ENCODE data around the gene CADM1. TPM values are rescaled to one million over a fixed set of nuclear protein-coding genes. Genes with fewer than 3 reads are reported as not detected.

Gene CADM1
- total and polyA plus RNA-seq, 9 of the 15 experiments (the other 6 are each of a cell fraction or from before 2014, with no cell fraction given): 0.42 TPM; not detected in 8

DNA sequence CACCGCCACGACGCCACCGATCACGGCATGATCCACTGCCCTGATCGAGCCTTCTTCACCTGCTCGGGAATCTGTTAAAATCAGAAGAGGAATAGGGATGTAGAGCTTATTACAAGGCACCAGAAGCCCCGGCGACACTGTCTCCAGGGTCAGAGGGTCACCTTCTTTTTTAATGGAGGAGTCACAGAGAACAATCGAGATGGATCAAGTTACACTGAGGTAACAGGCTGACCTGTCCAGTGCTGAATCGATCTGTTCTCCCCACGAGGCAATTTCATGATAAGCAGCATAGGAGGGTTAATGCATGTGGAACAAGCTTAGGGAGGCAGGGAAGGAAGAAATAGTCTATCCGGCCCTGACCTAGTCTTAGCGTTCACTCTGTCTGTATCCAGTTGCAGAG lies 325.5 kb downstream of the CADM1 start:
- ChIA-PET CTCF (ENCODE audit: low intra/inter-chr PET ratio) (no interaction called here), POLR2A (no interaction called here)
- FAIRE-seq: no peak

More for the DNA sequence above, 325.5 kb downstream of the CADM1 start:
- Histone ChIP-seq H4K20me1 (replicated peaks; ENCODE audit: control insufficient read depth, insufficient read depth, low read length) (0 out of 2 replicates have a peak, but pooled peaks cover 8% of the 10 kb centered on the region), H2AFZ (ENCODE audit: low read depth, low read length) (no peak overlapping the region), H3K27ac (ENCODE audit: extremely low read depth, low read depth, low read length) (no peak overlapping the region), H3K9me3 (replicated peaks; ENCODE audit: control insufficient read depth, insufficient read depth, low read depth, low read length) (no peaks in the 10 kb centered on the region), H3K4me3 (no peak overlapping the region), H3K9ac (ENCODE audit: insufficient read depth in 1 of 2, low read depth in 2 of 2, low read length in 2 of 2) (no peak overlapping the region), H3K36me3 (ENCODE audit: control insufficient read depth, insufficient read depth, low read length) (no peaks in the 10 kb centered on the region), H3K4me1 (replicated peaks in 1 of 2; ENCODE audit: control insufficient read depth in 2 of 2, insufficient read depth in 2 of 2, low read length in 2 of 2) (no peaks in the 10 kb centered on the region), H3K79me2 (ENCODE audit: control insufficient read depth, insufficient read depth, low read length) (no peaks in the 10 kb centered on the region), H3K4me2 (ENCODE audit: insufficient read depth, low read length) (no peak overlapping the region), H3K27me3 (ENCODE audit: control insufficient read depth in 2 of 2, insufficient read depth in 2 of 2, low read length in 2 of 2) (peaks cover 0 to 12% of the 10 kb centered on the region in 2 experiments; a peak in 3 of 5 replicates), H3K9me1 (ENCODE audit: control insufficient read depth, insufficient read depth, low read length) (no peaks in the 10 kb centered on the region)
- WGBS (ENCODE audit: insufficient coverage, low coverage, missing lambda C conversion rate): 0% methylated on average over 14 of the region's 14 CpGs
- no TSS peak for BruUV-seq (replicated peaks)
- DNase-seq (ENCODE audit: extremely low read depth in 1 of 4, low spot score in 3 of 4) (no peak), ATAC-seq (no peak)
- intact Hi-C loops (cut with micrococcal nuclease): no loop called here
- TF ChIP-seq, protein P1, sequence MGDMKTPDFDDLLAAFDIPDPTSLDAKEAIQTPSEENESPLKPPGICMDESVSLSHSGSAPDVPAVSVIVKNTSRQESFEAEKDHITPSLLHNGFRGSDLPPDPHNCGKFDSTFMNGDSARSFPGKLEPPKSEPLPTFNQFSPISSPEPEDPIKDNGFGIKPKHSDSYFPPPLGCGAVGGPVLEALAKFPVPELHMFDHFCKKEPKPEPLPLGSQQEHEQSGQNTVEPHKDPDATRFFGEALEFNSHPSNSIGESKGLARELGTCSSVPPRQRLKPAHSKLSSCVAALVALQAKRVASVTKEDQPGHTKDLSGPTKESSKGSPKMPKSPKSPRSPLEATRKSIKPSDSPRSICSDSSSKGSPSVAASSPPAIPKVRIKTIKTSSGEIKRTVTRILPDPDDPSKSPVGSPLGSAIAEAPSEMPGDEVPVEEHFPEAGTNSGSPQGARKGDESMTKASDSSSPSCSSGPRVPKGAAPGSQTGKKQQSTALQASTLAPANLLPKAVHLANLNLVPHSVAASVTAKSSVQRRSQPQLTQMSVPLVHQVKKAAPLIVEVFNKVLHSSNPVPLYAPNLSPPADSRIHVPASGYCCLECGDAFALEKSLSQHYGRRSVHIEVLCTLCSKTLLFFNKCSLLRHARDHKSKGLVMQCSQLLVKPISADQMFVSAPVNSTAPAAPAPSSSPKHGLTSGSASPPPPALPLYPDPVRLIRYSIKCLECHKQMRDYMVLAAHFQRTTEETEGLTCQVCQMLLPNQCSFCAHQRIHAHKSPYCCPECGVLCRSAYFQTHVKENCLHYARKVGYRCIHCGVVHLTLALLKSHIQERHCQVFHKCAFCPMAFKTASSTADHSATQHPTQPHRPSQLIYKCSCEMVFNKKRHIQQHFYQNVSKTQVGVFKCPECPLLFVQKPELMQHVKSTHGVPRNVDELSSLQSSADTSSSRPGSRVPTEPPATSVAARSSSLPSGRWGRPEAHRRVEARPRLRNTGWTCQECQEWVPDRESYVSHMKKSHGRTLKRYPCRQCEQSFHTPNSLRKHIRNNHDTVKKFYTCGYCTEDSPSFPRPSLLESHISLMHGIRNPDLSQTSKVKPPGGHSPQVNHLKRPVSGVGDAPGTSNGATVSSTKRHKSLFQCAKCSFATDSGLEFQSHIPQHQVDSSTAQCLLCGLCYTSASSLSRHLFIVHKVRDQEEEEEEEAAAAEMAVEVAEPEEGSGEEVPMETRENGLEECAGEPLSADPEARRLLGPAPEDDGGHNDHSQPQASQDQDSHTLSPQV (IDR thresholded peaks at IDR 0.05): no peak
- TF ChIP-seq E2F3 (CRISPR knock-in tag; IDR thresholded peaks at IDR 0.05): no peak
- TF ChIP-seq EHMT2 (IDR thresholded peaks at IDR 0.05): no peak
- no peak for TF ChIP-seq ZNF444 (CRISPR knock-in tag; IDR thresholded peaks at IDR 0.05)
- TF ChIP-seq ZNF224 (CRISPR knock-in tag; IDR thresholded peaks at IDR 0.05): no peak
- TF ChIP-seq, protein P2, sequence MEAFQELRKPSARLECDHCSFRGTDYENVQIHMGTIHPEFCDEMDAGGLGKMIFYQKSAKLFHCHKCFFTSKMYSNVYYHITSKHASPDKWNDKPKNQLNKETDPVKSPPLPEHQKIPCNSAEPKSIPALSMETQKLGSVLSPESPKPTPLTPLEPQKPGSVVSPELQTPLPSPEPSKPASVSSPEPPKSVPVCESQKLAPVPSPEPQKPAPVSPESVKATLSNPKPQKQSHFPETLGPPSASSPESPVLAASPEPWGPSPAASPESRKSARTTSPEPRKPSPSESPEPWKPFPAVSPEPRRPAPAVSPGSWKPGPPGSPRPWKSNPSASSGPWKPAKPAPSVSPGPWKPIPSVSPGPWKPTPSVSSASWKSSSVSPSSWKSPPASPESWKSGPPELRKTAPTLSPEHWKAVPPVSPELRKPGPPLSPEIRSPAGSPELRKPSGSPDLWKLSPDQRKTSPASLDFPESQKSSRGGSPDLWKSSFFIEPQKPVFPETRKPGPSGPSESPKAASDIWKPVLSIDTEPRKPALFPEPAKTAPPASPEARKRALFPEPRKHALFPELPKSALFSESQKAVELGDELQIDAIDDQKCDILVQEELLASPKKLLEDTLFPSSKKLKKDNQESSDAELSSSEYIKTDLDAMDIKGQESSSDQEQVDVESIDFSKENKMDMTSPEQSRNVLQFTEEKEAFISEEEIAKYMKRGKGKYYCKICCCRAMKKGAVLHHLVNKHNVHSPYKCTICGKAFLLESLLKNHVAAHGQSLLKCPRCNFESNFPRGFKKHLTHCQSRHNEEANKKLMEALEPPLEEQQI (IDR thresholded peaks at IDR 0.05): no peak
- TF ChIP-seq TEAD1 (CRISPR knock-in tag; IDR thresholded peaks at IDR 0.05): no peak
- TF ChIP-seq DIDO1 (tag; IDR thresholded peaks at IDR 0.05; ENCODE audit: low read depth): no peak
- TF ChIP-seq HMGN3 (IDR thresholded peaks at IDR 0.05; ENCODE audit: borderline replicate concordance, extremely low read depth, insufficient read length, low read depth, low read length): no peak
- no peak for TF ChIP-seq TAL1 (IDR thresholded peaks at IDR 0.05)
- TF ChIP-seq PYGO2 (tag; IDR thresholded peaks at IDR 0.05): no peak
- TF ChIP-seq, protein P3, sequence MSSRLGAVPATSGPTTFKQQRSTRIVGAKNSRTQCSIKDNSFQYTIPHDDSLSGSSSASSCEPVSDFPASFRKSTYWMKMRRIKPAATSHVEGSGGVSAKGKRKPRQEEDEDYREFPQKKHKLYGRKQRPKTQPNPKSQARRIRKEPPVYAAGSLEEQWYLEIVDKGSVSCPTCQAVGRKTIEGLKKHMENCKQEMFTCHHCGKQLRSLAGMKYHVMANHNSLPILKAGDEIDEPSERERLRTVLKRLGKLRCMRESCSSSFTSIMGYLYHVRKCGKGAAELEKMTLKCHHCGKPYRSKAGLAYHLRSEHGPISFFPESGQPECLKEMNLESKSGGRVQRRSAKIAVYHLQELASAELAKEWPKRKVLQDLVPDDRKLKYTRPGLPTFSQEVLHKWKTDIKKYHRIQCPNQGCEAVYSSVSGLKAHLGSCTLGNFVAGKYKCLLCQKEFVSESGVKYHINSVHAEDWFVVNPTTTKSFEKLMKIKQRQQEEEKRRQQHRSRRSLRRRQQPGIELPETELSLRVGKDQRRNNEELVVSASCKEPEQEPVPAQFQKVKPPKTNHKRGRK (tag; IDR thresholded peaks at IDR 0.05): no peak
- in situ Hi-C loops (cut with MboI): no loop called here

All from K562 (cell line).